Osteocyte (in vitro differentiated cells): ENCODE measurements around the gene AKAP11. TPM values are rescaled to one million over a fixed set of nuclear protein-coding genes. Genes with fewer than 3 reads are reported as not detected.
A peak's percentile ranks its signal among the peaks of the same experiment; 100 is the strongest.

Experiments used
- DNase-seq: peaks from one replicate; pipeline ENCODE4 v3.0.0; 2021; ENCODE audit warnings: mixed read lengths; ENCODE audit not compliant: unreplicated experiment; ENCODE audit errors: extremely low spot score
- H3K27ac Mint-ChIP-seq: one replicate; pipeline ENCODE4 v1.8.0; 2021; ENCODE audit warnings: mild to moderate bottlenecking, mixed read lengths; ENCODE audit not compliant: unreplicated experiment
- H3K27me3 Mint-ChIP-seq: one replicate; pipeline ENCODE4 v1.8.0; 2021; ENCODE audit warnings: mixed read lengths; ENCODE audit not compliant: unreplicated experiment
- H3K36me3 Mint-ChIP-seq: one replicate; pipeline ENCODE4 v1.8.0; 2021; ENCODE audit warnings: mixed read lengths; ENCODE audit not compliant: unreplicated experiment
- H3K4me1 Mint-ChIP-seq: one replicate; pipeline ENCODE4 v1.8.0; 2021; ENCODE audit warnings: mixed read lengths; ENCODE audit not compliant: unreplicated experiment
- H3K4me3 Mint-ChIP-seq: one replicate; pipeline ENCODE4 v1.8.0; 2021; ENCODE audit warnings: mild to moderate bottlenecking, moderate library complexity, mixed read lengths; ENCODE audit not compliant: unreplicated experiment
- H3K9me3 Mint-ChIP-seq: one replicate; pipeline ENCODE4 v1.8.0; 2021; ENCODE audit warnings: mixed read lengths; ENCODE audit not compliant: unreplicated experiment
- CTCF ChIP-seq: fragments of 200-600 bp; sonication (generic); IDR thresholded peaks from 2 replicates; pipeline ENCODE4 v1.5.0; 2021; ENCODE audit warnings: antibody characterized with exemption, mild to moderate bottlenecking, moderate library complexity
- total RNA-seq: library from RNA; stranded (reverse); gene quantifications from 2 replicates; pipeline ENCODE4 v1.2.1, GENCODE V29; 2021

Gene AKAP11
- total RNA-seq, 1 donor from 2014 or later = 37.3 TPM

DNA sequence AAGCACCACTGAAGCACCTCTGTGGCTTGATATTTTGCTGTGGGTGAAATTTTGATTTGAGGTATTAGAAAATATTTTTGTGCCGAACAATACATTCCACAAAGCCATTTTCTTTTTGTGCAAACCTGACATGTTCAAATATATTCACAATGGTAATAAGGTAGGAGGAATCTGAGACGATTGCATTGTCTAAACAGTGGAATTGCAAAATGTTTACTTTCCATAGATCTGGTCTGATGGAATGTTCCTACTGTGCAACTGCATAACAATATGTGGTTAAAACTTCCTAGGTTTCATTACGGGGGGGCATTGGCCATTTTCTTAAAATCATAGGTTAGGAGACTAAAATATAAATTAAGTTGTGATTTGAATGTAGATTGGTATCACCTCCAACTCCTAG lies 42.7 kb upstream of the AKAP11 start:
- Mint-ChIP-seq H3K4me1 (peaks cover 22% of the 10 kb centered on the region), H3K27ac (peak overlapping the region; percentile 72), H3K27me3 (no peaks in the 10 kb centered on the region), H3K36me3 (peaks cover 27% of the 10 kb centered on the region), H3K4me3 (no peak overlapping the region), H3K9me3 (no peaks in the 10 kb centered on the region)
- no peak for TF ChIP-seq CTCF
- DNase-seq = no peak

GRCh38 chr13:42232671-42233070 lies 39.3 kb upstream of the AKAP11 start:
- no peaks in the 10 kb centered on the region for H3K9me3 Mint-ChIP-seq
- H3K36me3 Mint-ChIP-seq = peaks cover 14% of the 10 kb centered on the region
- no peak overlapping the region for H3K4me3 Mint-ChIP-seq
- DNase-seq = no peak
- H3K4me1 Mint-ChIP-seq = peaks cover 20% of the 10 kb centered on the region
- TF ChIP-seq CTCF = no peak
- H3K27me3 Mint-ChIP-seq = no peaks in the 10 kb centered on the region
- no peak overlapping the region for H3K27ac Mint-ChIP-seq

GRCh38 chr13:42233726-42234125 lies 38.2 kb upstream of the AKAP11 start:
- Mint-ChIP-seq H3K9me3 (no peaks in the 10 kb centered on the region), H3K4me1 (peaks cover 13% of the 10 kb centered on the region), H3K36me3 (peaks cover 14% of the 10 kb centered on the region), H3K4me3 (no peak overlapping the region), H3K27me3 (no peaks in the 10 kb centered on the region), H3K27ac (no peak overlapping the region)
- DNase-seq = no peak
- no peak for TF ChIP-seq CTCF

GRCh38 chr13:42239161-42239560 lies 32.8 kb upstream of the AKAP11 start:
- no peaks in the 10 kb centered on the region for H3K27me3 Mint-ChIP-seq
- peaks cover 9% of the 10 kb centered on the region for H3K4me1 Mint-ChIP-seq
- no peak overlapping the region for H3K27ac Mint-ChIP-seq
- no peak for DNase-seq
- H3K4me3 Mint-ChIP-seq = no peak overlapping the region
- peaks cover 11% of the 10 kb centered on the region for H3K36me3 Mint-ChIP-seq
- TF ChIP-seq CTCF = no peak
- no peaks in the 10 kb centered on the region for H3K9me3 Mint-ChIP-seq

GRCh38 chr13:42239644-42240043 lies 32.3 kb upstream of the AKAP11 start:
- H3K9me3 Mint-ChIP-seq = no peaks in the 10 kb centered on the region
- no peak for TF ChIP-seq CTCF
- no peak overlapping the region for H3K27ac Mint-ChIP-seq
- no peak for DNase-seq
- H3K36me3 Mint-ChIP-seq = peaks cover 12% of the 10 kb centered on the region
- H3K4me1 Mint-ChIP-seq = peaks cover 9% of the 10 kb centered on the region
- no peaks in the 10 kb centered on the region for H3K27me3 Mint-ChIP-seq
- H3K4me3 Mint-ChIP-seq = no peak overlapping the region
